ENCODE results near the gene ING1.
"Not testable (repeated sequence)": the region's sequence is repeated elsewhere in the genome, so short reads cannot be mapped to it uniquely, and the experiment has no call there.

ING1 gene

GRCh38 chr13:110695774-110696173 lies 17.7 kb upstream of the ING1 start:
- DNase-seq (ENCODE audit: low spot score), result not testable (repeated sequence)

- no peak for DNase-seq (ENCODE audit: low spot score)
Observed at GRCh38 chr13:110696776-110697175, 16.7 kb upstream of the ING1 start.

- DNase-seq (ENCODE audit: low spot score), result no peak
Observed at GRCh38 chr13:110697842-110698241, 15.7 kb upstream of the ING1 start.

GRCh38 chr13:110698689-110699088 lies 14.8 kb upstream of the ING1 start:
- DNase-seq (ENCODE audit: low spot score), result no peak

- DNase-seq (ENCODE audit: low spot score), result no peak
Observed at GRCh38 chr13:110699148-110700145, 14.1 kb upstream of the ING1 start.

- no peak for DNase-seq (ENCODE audit: low spot score)
Observed at GRCh38 chr13:110700186-110700585, 13.3 kb upstream of the ING1 start.

- DNase-seq (ENCODE audit: low spot score), result no peak
Observed at GRCh38 chr13:110700641-110701040, 12.9 kb upstream of the ING1 start.

- not testable (repeated sequence) for DNase-seq (ENCODE audit: low spot score)
Observed at GRCh38 chr13:110701061-110701460, 12.4 kb upstream of the ING1 start.

GRCh38 chr13:110702089-110702488 lies 11.4 kb upstream of the ING1 start:
- no peak for DNase-seq (ENCODE audit: low spot score)

GRCh38 chr13:110702591-110703526 lies 10.6 kb upstream of the ING1 start:
- DNase-seq (ENCODE audit: low spot score), result no peak

GRCh38 chr13:110705356-110705825 lies 8.1 kb upstream of the ING1 start:
- DNase-seq (ENCODE audit: low spot score), result no peak

GRCh38 chr13:110705826-110706569 lies 7.5 kb upstream of the ING1 start, which contains the start of gene CARS2:
Gene CARS2 (minus strand): TSS chr13:110706116. CDS start chr13:110706093, 23 bp downstream.
- DNase-seq (ENCODE audit: low spot score), result peak; percentile 86

- DNase-seq (ENCODE audit: low spot score), result no peak
Observed at GRCh38 chr13:110706570-110707372, 6.7 kb upstream of the ING1 start.

GRCh38 chr13:110712081-110712848 lies 1.2 kb upstream of the ING1 start:
- DNase-seq (ENCODE audit: low spot score), result peak; percentile 74

GRCh38 chr13:110712849-110713641 lies 455 bp upstream of the ING1 start:
- peak; percentile 97 for DNase-seq (ENCODE audit: low spot score)

- no peak for DNase-seq (ENCODE audit: low spot score)
Observed at GRCh38 chr13:110713981-110714796, 689 bp downstream of the ING1 start.

GRCh38 chr13:110714797-110715394 lies 1.4 kb downstream of the ING1 start:
- DNase-seq (ENCODE audit: low spot score), result no peak

Measured in HuH-7 (cell line).